ENCODE measurements around the gene PNPLA7. TPM values are rescaled to one million over a fixed set of nuclear protein-coding genes. Genes with fewer than 3 reads are reported as not detected.

The PNPLA7 gene
- total and polyA plus RNA-seq, 2 of the 13 experiments (the other 11 are each of a cell fraction or from before 2014, with no cell fraction given): 0.42 to 1.5 TPM

DNA sequence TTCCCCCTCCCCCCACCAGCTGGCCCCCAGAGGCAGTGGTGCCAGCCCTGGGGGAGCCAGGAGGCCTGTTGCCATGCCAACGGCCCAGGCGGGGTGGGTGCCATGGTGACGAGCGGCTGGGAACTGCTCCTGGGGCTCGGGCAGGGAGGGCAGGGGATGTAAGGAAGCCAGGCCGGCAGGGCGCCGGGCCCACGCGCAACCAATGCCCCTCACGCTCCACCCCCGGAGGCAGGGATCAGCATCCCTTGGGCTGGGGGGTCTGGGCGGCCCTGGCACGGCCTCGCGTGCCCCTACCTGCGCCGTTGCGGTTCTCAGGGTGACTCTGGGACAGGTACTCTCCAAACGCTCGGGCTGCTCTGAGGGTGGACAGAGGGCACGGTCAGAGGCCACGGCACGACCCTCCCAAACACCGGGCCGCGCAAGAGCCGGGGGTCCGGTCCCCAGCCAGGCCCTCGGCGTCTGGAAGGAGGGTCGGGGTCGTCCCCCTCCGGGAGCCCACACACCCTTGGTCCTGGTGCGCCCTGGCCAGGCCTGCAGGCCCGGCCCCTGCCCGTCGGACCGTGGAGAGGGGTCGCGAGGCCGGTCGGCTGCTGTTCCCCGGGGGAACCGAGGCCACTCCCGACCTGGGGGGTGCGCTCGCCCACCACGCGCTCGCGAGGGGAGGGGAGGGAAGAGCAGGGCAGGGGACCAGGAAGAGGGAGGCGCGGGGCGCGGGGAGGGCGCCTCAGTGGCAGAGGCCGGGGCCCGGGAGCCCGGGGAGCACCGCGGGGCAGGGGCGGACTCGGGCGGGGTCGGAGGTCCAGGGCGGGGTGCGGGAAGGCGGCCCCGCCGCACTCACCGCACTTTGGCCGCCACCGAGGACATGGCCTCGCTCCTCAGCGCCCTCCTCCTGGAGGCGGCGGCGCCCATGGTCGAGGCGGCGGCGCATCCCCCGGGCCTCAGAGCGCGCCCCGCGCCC lies 91.7 kb downstream of the PNPLA7 start (continued):
- TF ChIP-seq, protein P1, sequence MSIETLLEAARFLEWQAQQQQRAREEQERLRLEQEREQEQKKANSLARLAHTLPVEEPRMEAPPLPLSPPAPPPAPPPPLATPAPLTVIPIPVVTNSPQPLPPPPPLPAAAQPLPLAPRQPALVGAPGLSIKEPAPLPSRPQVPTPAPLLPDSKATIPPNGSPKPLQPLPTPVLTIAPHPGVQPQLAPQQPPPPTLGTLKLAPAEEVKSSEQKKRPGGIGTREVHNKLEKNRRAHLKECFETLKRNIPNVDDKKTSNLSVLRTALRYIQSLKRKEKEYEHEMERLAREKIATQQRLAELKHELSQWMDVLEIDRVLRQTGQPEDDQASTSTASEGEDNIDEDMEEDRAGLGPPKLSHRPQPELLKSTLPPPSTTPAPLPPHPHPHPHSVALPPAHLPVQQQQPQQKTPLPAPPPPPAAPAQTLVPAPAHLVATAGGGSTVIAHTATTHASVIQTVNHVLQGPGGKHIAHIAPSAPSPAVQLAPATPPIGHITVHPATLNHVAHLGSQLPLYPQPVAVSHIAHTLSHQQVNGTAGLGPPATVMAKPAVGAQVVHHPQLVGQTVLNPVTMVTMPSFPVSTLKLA (IDR thresholded peaks at IDR 0.05): no peak
- 0 out of 2 replicates have a peak, but pooled peaks have one; percentile 14 for TF ChIP-seq WIZ (CRISPR knock-in tag; IDR thresholded peaks at IDR 0.05)
- TF ChIP-seq ISL2 (CRISPR knock-in tag; IDR thresholded peaks at IDR 0.05): 0 out of 2 replicates have a peak, but pooled peaks have one; percentile 1
- TF ChIP-seq RAD51 (IDR thresholded peaks at IDR 0.05; ENCODE audit: borderline replicate concordance): no peak
- TF ChIP-seq CBFB (CRISPR knock-in tag; IDR thresholded peaks at IDR 0.05): 0 out of 2 replicates have a peak, but pooled peaks have one; percentile 31
- 0 out of 2 replicates have a peak, but pooled peaks have one; percentile 39 for TF ChIP-seq ZNF776 (CRISPR knock-in tag; IDR thresholded peaks at IDR 0.05)
- no peak for TF ChIP-seq ZBTB7B (CRISPR knock-in tag; IDR thresholded peaks at IDR 0.05)
- TF ChIP-seq ZNF510 (CRISPR knock-in tag; IDR thresholded peaks at IDR 0.05; ENCODE audit: low read depth): no peak
- no peak for TF ChIP-seq NR3C1 (CRISPR knock-in tag; IDR thresholded peaks at IDR 0.05)
- TF ChIP-seq, protein P2, sequence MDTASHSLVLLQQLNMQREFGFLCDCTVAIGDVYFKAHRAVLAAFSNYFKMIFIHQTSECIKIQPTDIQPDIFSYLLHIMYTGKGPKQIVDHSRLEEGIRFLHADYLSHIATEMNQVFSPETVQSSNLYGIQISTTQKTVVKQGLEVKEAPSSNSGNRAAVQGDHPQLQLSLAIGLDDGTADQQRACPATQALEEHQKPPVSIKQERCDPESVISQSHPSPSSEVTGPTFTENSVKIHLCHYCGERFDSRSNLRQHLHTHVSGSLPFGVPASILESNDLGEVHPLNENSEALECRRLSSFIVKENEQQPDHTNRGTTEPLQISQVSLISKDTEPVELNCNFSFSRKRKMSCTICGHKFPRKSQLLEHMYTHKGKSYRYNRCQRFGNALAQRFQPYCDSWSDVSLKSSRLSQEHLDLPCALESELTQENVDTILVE (CRISPR knock-in tag; IDR thresholded peaks at IDR 0.05): no peak
- TF ChIP-seq RBM22 (optimal IDR thresholded peaks at IDR 0.05; ENCODE audit: low read length): no peak
- TF ChIP-seq NONO (IDR thresholded peaks at IDR 0.05): no peak
- 0 out of 2 replicates have a peak, but pooled peaks have one; percentile 9 for TF ChIP-seq NONO (CRISPR knock-in tag; conservative IDR thresholded peaks at IDR 0.05)
- TF ChIP-seq PCBP1 (IDR thresholded peaks at IDR 0.05; ENCODE audit: borderline replicate concordance, low read depth, low read length): no peak
- TF ChIP-seq ZNF333 (CRISPR knock-in tag; IDR thresholded peaks at IDR 0.05; ENCODE audit: borderline replicate concordance): 0 out of 2 replicates have a peak, but pooled peaks have one; percentile 17
- TF ChIP-seq, protein P3, sequence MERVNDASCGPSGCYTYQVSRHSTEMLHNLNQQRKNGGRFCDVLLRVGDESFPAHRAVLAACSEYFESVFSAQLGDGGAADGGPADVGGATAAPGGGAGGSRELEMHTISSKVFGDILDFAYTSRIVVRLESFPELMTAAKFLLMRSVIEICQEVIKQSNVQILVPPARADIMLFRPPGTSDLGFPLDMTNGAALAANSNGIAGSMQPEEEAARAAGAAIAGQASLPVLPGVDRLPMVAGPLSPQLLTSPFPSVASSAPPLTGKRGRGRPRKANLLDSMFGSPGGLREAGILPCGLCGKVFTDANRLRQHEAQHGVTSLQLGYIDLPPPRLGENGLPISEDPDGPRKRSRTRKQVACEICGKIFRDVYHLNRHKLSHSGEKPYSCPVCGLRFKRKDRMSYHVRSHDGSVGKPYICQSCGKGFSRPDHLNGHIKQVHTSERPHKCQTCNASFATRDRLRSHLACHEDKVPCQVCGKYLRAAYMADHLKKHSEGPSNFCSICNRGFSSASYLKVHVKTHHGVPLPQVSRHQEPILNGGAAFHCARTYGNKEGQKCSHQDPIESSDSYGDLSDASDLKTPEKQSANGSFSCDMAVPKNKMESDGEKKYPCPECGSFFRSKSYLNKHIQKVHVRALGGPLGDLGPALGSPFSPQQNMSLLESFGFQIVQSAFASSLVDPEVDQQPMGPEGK (CRISPR knock-in tag; IDR thresholded peaks at IDR 0.05): peak; percentile 25; the same call in 1 of the 2 replicates
- TF ChIP-seq CEBPG (CRISPR knock-in tag; IDR thresholded peaks at IDR 0.05): no peak
- TF ChIP-seq HNF4G (IDR thresholded peaks at IDR 0.05; ENCODE audit: borderline replicate concordance, low read depth, low read length): no peak
- TF ChIP-seq HNF4G (CRISPR knock-in tag; IDR thresholded peaks at IDR 0.05; ENCODE audit: borderline replicate concordance, low read depth): no peak
- TF ChIP-seq, protein P4, sequence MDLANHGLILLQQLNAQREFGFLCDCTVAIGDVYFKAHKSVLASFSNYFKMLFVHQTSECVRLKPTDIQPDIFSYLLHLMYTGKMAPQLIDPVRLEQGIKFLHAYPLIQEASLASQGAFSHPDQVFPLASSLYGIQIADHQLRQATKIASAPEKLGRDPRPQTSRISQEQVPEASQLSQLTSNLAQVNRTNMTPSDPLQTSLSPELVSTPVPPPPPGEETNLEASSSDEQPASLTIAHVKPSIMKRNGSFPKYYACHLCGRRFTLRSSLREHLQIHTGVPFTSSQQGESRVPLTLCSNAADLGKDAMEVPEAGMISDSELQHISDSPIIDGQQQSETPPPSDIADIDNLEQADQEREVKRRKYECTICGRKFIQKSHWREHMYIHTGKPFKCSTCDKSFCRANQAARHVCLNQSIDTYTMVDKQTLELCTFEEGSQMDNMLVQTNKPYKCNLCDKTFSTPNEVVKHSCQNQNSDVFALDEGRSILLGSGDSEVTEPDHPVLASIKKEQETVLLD (CRISPR knock-in tag; IDR thresholded peaks at IDR 0.05; ENCODE audit: low read depth): no peak
- TF ChIP-seq, protein P5, sequence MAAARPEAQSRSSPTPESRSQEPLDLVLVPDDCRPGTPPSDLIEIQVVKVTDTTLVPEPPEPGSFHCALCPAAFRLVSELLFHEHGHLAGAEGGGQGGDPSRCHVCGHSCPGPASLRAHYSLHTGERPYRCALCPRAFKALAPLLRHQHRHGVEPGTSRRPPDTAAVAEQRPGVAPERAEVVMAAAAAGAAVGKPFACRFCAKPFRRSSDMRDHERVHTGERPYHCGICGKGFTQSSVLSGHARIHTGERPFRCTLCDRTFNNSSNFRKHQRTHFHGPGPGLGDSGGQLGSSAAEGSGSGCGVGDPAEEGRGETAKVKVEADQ (CRISPR knock-in tag; IDR thresholded peaks at IDR 0.05; ENCODE audit: borderline replicate concordance): no peak
- peak; percentile 77 for TF ChIP-seq RFX3 (CRISPR knock-in tag; IDR thresholded peaks at IDR 0.05)

Measured in HepG2 (cell line).